Keratinocyte (primary cell): Measurements from ENCODE around the gene AHCTF1. TPM values are rescaled to one million over a fixed set of nuclear protein-coding genes. Genes with fewer than 3 reads are reported as not detected.

Experiments used
- DNase-seq: peaks from one replicate; pipeline ENCODE4 v3.0.0-alpha.2; 2011; ENCODE audit warnings: low read depth, missing footprints, low spot score
- FAIRE-seq: peaks from 2 replicates; lab custom pipeline; 2011; peaks lifted over from hg19 to GRCh38; lab: Jason Lieb, UNC
- H2AFZ ChIP-seq: 2 replicates; pipeline ENCODE4 v1.6.0; 2012; ENCODE audit warnings: low read length, control low read depth, inconsistent platforms; ENCODE audit not compliant: control insufficient read depth
- H3K27ac ChIP-seq: 2 replicates; pipeline ENCODE4 v1.5.1; 2011; ENCODE audit warnings: low read length; ENCODE audit not compliant: control insufficient read depth, insufficient read depth
- H3K27me3 ChIP-seq: 3 replicates; pipeline ENCODE4 v1.6.0; 2011; ENCODE audit warnings: low read length; ENCODE audit not compliant: control insufficient read depth, insufficient read depth; ENCODE audit errors: extremely low read depth
- H3K36me3 ChIP-seq, 2 experiments: 2 replicates in 1 of 2; 3 replicates in 1 of 2; pipeline ENCODE4 v1.5.1; 2011; ENCODE audit warnings: low read length in 2 of 2, mild to moderate bottlenecking in 1 of 2; ENCODE audit not compliant: control insufficient read depth in 2 of 2, insufficient read depth in 2 of 2; ENCODE audit errors: extremely low read depth in 1 of 2
- H3K4me1 ChIP-seq: 3 replicates; pipeline ENCODE4 v1.5.1; 2011; ENCODE audit warnings: low read length; ENCODE audit not compliant: control insufficient read depth, insufficient read depth; ENCODE audit errors: extremely low read depth
- H3K4me2 ChIP-seq: 3 replicates; pipeline ENCODE4 v1.6.0; 2011; ENCODE audit warnings: low read depth, low read length; ENCODE audit not compliant: control insufficient read depth, insufficient read depth; ENCODE audit errors: extremely low read depth
- H3K4me3 ChIP-seq, 3 experiments: fragments of 200-600 bp in 1 of 3; sonication (generic) in 1 of 3; 2 replicates in 2 of 3; 3 replicates in 1 of 3; pipeline ENCODE4 v1.5.1; 2011 to 2016; ENCODE audit warnings: low read length in 3 of 3, mild to moderate bottlenecking in 3 of 3, control low read depth in 2 of 3, inconsistent platforms in 1 of 3, low read depth in 1 of 3, mixed read lengths in 1 of 3, mixed run types in 1 of 3, moderate library complexity in 1 of 3; ENCODE audit not compliant: control insufficient read depth in 2 of 3, insufficient read depth in 2 of 3; ENCODE audit errors: extremely low read depth in 1 of 3
- H3K79me2 ChIP-seq: 2 replicates; pipeline ENCODE4 v1.6.0; 2012; ENCODE audit warnings: low read length; ENCODE audit not compliant: control insufficient read depth, insufficient read depth
- H3K9ac ChIP-seq: 3 replicates; pipeline ENCODE4 v1.6.0; 2011; ENCODE audit warnings: low read length; ENCODE audit not compliant: control insufficient read depth, insufficient read depth; ENCODE audit errors: extremely low read depth
- H3K9me1 ChIP-seq: 3 replicates; pipeline ENCODE4 v1.6.0; 2011; ENCODE audit warnings: low read length; ENCODE audit not compliant: control insufficient read depth, insufficient read depth; ENCODE audit errors: extremely low read depth
- H3K9me3 ChIP-seq: 2 replicates; pipeline ENCODE4 v1.5.1; 2012; ENCODE audit warnings: low read depth, low read length; ENCODE audit not compliant: control insufficient read depth
- H4K20me1 ChIP-seq: 3 replicates; pipeline ENCODE4 v1.6.0; 2011; ENCODE audit warnings: low read length; ENCODE audit not compliant: control insufficient read depth, insufficient read depth; ENCODE audit errors: extremely low read depth
- CTCF ChIP-seq, 3 experiments: IDR thresholded peaks in 1 of 3; conservative IDR thresholded peaks in 1 of 3; optimal IDR thresholded peaks in 1 of 3; 2 replicates in 2 of 3; 3 replicates in 1 of 3; pipeline versions ENCODE3 to v1.5.1; 2011; ENCODE audit warnings: low read length in 3 of 3, mild to moderate bottlenecking in 3 of 3, moderate library complexity in 2 of 3, control low read depth in 1 of 3, inconsistent platforms in 1 of 3; ENCODE audit not compliant: insufficient read depth in 2 of 3; ENCODE audit errors: extremely low read depth in 1 of 3
- EZH2 ChIP-seq: IDR thresholded peaks from one replicate; pipeline ENCODE4 v1.6.1; 2012; ENCODE audit warnings: inconsistent platforms, mild to moderate bottlenecking, low read length, moderate library complexity
- dilution Hi-C: fragments of 300-500 bp; cut with MboI; formaldehyde crosslinking; loops from one replicate; pipeline ENCODE4 v1.7.0; 2020; ENCODE audit warnings: low sequenced_read_pairs; ENCODE audit not compliant: extremely low pct_ligation_motif_present
- polyA plus RNA-seq, 5 experiments: library from polyadenylated mRNA; depleted of rRNA in 3 of 5; stranded (reverse) in 3 of 5; stranded (forward) in 1 of 5; unstranded in 1 of 5; fragments of >200 nt; gene quantifications; 1 replicate in 1 of 5; 2 replicates in 3 of 5; 3 replicates in 1 of 5; pipeline versions ENCODE4 v1.2.1 to v1.2.3, GENCODE V29; 2011 to 2012; ENCODE audit warnings: missing spikeins in 2 of 5, low read depth in 1 of 5, low replicate concordance in 1 of 5

The AHCTF1 gene
- polyA plus RNA-seq, 1 donor (not counting 4 experiments of a cell fraction or from before 2014, with no cell fraction given), result 22.2 TPM

DNA sequence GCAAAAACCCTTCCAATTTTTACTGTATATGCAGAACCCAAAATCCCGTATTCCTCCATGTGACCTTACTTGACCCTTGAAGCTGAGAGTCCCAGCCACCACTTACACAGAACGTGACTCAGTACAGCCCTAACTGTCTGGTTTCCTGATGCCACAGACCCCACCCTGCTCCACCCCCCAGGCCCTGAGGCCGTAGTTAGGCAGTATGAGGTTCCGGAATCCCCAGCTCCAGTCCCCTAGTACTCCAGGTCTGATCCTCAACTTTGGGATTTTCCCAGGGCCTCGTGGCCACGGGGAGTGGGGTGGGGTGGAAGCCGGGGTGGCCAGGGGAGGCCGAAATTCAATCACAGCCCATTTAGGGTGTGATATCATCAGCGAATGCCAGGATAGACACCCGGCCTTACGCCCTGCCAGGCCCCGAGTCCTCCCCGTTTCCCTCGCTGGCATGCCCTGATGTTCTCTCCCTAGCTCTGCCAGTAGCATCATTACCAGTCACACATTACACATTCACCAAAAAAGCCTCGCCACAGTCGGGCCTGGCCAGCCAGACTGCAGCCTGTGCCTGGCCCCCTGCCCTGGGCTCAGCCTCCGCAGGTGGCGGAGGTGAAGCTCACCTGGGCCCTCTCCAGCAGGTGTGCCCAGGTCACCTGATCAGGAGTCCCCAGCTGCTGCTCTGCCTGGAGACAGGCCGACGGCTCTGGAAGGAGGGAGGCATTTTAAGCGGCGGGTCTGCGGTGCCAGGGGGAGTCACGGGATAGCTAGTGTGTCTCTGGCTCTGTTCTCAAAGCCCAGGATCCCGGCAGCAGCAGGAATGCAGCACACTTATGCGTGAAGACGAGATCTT lies 136.7 kb downstream of the AHCTF1 start:
- dilution Hi-C loops, result no loop called here
- H3K9me1 ChIP-seq, result no peaks in the 10 kb centered on the region
- peak overlapping the region; percentile 66 for H2AFZ ChIP-seq
- H3K4me2 ChIP-seq, result peak overlapping the region; percentile 54
- H3K9me3 ChIP-seq, result no peaks in the 10 kb centered on the region
- no peak overlapping the region for H3K27ac ChIP-seq
- peaks cover 20% of the 10 kb centered on the region for H3K4me1 ChIP-seq
- no peak overlapping the region for H3K4me3 ChIP-seq
- peak overlapping the region; percentile 47 for H3K9ac ChIP-seq
- H3K27me3 ChIP-seq, result no peaks in the 10 kb centered on the region
- peak; percentile 34 for FAIRE-seq
- no peaks in the 10 kb centered on the region for H3K79me2 ChIP-seq
- H3K36me3 ChIP-seq, result no peaks in the 10 kb centered on the region
- no peaks in the 10 kb centered on the region for H4K20me1 ChIP-seq
- TF ChIP-seq EZH2 (no peak), CTCF (optimal IDR thresholded peaks at IDR 0.05 in 1 of 3, IDR thresholded peaks at IDR 0.05 in 1 of 3, conservative IDR thresholded peaks at IDR 0.05 in 1 of 3; ENCODE audit: extremely low read depth in 1 of 3, insufficient read depth in 2 of 3, low read length in 3 of 3) (no peak)
- peak; percentile 28 for DNase-seq

- dilution Hi-C loops, result no loop called here
- no peaks in the 10 kb centered on the region for H4K20me1 ChIP-seq
- H2AFZ ChIP-seq, result no peak overlapping the region
- no peaks in the 10 kb centered on the region for H3K27me3 ChIP-seq
- peaks cover 20% of the 10 kb centered on the region for H3K4me1 ChIP-seq
- no peak overlapping the region for H3K27ac ChIP-seq
- TF ChIP-seq CTCF (optimal IDR thresholded peaks at IDR 0.05 in 1 of 3, IDR thresholded peaks at IDR 0.05 in 1 of 3, conservative IDR thresholded peaks at IDR 0.05 in 1 of 3; ENCODE audit: extremely low read depth in 1 of 3, insufficient read depth in 2 of 3, low read length in 3 of 3) (no peak), EZH2 (no peak)
- DNase-seq (no peak), FAIRE-seq (no peak)
- no peaks in the 10 kb centered on the region for H3K36me3 ChIP-seq
- no peaks in the 10 kb centered on the region for H3K79me2 ChIP-seq
- no peak overlapping the region for H3K4me3 ChIP-seq
- no peaks in the 10 kb centered on the region for H3K9me1 ChIP-seq
- H3K9me3 ChIP-seq, result no peaks in the 10 kb centered on the region
- H3K9ac ChIP-seq, result no peak overlapping the region
- peak overlapping the region; percentile 33 for H3K4me2 ChIP-seq
Measured at GRCh38 chr1:246794048-246794827, 137.5 kb downstream of the AHCTF1 start.
